Type B pancreatic cell (in vitro differentiated cells): ENCODE results near the gene ENTREP1. TPM values are rescaled to one million over a fixed set of nuclear protein-coding genes. Genes with fewer than 3 reads are reported as not detected.

Source experiments
- DNase-seq: peaks from one replicate; pipeline ENCODE4 v3.0.0; 2021; ENCODE audit warnings: mixed read lengths; ENCODE audit not compliant: unreplicated experiment; ENCODE audit errors: extremely low spot score
- H3K27ac Mint-ChIP-seq: 2 replicates; pipeline ENCODE4 v1.8.0; 2021; ENCODE audit warnings: mild to moderate bottlenecking, mixed read lengths
- H3K27me3 Mint-ChIP-seq: 2 replicates; pipeline ENCODE4 v1.8.0; 2021; ENCODE audit warnings: mixed read lengths
- H3K36me3 Mint-ChIP-seq: 2 replicates; pipeline ENCODE4 v1.8.0; 2021; ENCODE audit warnings: mixed read lengths
- H3K4me1 Mint-ChIP-seq: one replicate; pipeline ENCODE4 v1.8.0; 2021; ENCODE audit warnings: mixed read lengths; ENCODE audit not compliant: unreplicated experiment
- H3K4me3 Mint-ChIP-seq: 2 replicates; pipeline ENCODE4 v1.8.0; 2021; ENCODE audit warnings: mild to moderate bottlenecking, mixed read lengths
- H3K9me3 Mint-ChIP-seq: 2 replicates; pipeline ENCODE4 v1.8.0; 2021; ENCODE audit warnings: mixed read lengths
- long read RNA-seq: library from polyadenylated mRNA; unstranded; transcript quantifications from one replicate; pipeline ENCODE4 v2.0.0, GENCODE V29; 2020
- total RNA-seq: library from RNA; stranded (reverse); gene quantifications from 2 replicates; pipeline ENCODE4 v1.2.1, GENCODE V29; 2021; ENCODE audit warnings: low replicate concordance
- TF ChIP-seq, protein P1 (sequence below): fragments of 200-600 bp; sonication (generic); conservative IDR thresholded peaks from 2 replicates; pipeline ENCODE4 v1.5.0; 2021; ENCODE audit warnings: antibody characterized with exemption, mild to moderate bottlenecking

Gene ENTREP1, protein sequence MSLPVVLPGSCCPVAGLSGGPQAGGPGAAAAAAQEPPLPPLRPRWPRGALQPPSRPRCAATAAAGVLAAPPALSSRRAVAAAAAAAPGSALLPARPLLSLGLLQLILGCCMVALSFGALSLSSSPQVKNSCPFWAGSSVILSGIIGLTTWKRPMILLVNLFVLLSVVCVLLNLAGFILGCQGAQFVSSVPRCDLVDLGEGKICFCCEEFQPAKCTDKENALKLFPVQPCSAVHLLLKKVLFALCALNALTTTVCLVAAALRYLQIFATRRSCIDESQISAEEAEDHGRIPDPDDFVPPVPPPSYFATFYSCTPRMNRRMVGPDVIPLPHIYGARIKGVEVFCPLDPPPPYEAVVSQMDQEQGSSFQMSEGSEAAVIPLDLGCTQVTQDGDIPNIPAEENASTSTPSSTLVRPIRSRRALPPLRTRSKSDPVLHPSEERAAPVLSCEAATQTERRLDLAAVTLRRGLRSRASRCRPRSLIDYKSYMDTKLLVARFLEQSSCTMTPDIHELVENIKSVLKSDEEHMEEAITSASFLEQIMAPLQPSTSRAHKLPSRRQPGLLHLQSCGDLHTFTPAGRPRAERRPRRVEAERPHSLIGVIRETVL
- total RNA-seq = 3.0 and 4.1 TPM in 2 replicates
- long read RNA-seq, partial matches to known transcripts = 0 of 1 reads
- long read RNA-seq, other reads (novel, unspliced or antisense) = 1 of 1 reads

DNA sequence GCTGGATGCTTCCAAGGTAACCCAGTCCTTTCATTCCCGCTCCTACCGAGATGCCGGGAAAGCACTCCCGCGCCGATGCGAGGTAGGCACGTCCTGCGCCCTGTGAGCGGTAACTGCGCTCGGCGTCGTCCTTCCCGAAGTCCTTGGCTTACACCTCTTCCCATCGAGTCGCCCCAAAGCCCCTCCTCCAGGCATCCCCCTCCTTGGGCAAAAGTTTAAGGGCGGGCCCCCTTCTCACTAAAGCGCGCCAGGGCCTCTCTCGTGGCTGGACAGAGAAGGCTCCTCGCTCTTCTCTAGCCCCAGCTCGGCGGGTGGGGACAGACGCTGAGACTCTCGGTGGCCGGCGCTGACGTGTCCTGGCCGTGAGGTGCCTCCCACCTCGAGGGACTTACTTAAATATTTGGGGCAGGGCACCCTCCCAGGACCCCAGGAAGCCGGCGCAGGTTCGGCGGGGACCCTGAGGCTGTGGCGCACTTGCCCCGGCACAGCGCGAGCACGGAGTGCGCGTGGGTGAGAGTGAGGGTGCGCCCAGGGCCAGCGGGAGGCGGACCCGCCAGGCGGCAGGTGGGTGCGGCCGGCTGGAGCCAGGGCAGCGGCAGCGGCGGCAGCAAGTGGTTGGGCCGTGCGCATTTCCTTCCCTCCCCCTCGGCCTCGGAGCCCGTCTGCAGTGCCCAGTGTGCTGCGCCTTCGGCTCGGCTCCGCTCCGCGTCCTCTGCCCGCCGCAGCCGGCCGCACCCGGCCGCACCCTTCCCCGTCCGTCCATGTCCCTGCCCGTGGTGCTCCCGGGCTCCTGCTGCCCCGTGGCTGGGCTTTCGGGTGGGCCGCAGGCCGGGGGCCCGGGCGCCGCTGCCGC lies at the start of gene ENTREP1:
Gene ENTREP1, plus strand, starts transcription at position 667 of the 853 bp plus-strand sequence. Its CDS starts 95 bp downstream, at position 762.
- TF ChIP-seq, protein P1, sequence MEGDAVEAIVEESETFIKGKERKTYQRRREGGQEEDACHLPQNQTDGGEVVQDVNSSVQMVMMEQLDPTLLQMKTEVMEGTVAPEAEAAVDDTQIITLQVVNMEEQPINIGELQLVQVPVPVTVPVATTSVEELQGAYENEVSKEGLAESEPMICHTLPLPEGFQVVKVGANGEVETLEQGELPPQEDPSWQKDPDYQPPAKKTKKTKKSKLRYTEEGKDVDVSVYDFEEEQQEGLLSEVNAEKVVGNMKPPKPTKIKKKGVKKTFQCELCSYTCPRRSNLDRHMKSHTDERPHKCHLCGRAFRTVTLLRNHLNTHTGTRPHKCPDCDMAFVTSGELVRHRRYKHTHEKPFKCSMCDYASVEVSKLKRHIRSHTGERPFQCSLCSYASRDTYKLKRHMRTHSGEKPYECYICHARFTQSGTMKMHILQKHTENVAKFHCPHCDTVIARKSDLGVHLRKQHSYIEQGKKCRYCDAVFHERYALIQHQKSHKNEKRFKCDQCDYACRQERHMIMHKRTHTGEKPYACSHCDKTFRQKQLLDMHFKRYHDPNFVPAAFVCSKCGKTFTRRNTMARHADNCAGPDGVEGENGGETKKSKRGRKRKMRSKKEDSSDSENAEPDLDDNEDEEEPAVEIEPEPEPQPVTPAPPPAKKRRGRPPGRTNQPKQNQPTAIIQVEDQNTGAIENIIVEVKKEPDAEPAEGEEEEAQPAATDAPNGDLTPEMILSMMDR = no peak
- peak within 1 kb of the TSS; percentile 29 for H3K27ac Mint-ChIP-seq
- no peak for DNase-seq
- peaks cover 6% of the 10 kb centered on the region for H3K4me1 Mint-ChIP-seq
- no peaks in the 10 kb centered on the region for H3K9me3 Mint-ChIP-seq
- peak within 1 kb of the TSS; percentile 84 for H3K4me3 Mint-ChIP-seq
- peaks cover 84% of the 10 kb centered on the region for H3K27me3 Mint-ChIP-seq
- H3K36me3 Mint-ChIP-seq = no peaks in the 10 kb centered on the region

DNA sequence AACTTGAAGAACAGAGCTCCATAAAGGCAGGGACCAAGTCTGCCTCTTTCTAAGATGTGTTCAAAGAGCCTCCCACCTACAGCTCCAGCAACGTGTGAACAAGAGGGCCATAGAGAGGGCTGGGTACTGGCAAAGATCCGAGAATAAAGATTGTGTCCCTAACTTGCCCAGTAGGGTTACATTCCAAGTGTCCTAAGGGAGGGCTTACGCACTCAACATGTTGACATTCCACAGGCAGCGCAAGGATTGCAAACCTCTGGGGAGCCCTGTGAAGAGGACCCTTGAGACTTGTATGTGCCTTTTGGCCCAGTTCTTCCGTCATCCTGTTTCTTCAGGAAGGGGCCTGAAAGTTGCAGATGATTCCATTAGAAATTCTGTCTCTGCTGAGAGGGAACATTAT lies 48.2 kb upstream of the ENTREP1 start:
- Mint-ChIP-seq H3K9me3 (peaks cover 12% of the 10 kb centered on the region), H3K4me1 (no peaks in the 10 kb centered on the region), H3K36me3 (no peaks in the 10 kb centered on the region), H3K27me3 (peaks cover 15% of the 10 kb centered on the region), H3K4me3 (no peak overlapping the region), H3K27ac (no peak overlapping the region)
- TF ChIP-seq, protein P1 = no peak
- no peak for DNase-seq

DNA sequence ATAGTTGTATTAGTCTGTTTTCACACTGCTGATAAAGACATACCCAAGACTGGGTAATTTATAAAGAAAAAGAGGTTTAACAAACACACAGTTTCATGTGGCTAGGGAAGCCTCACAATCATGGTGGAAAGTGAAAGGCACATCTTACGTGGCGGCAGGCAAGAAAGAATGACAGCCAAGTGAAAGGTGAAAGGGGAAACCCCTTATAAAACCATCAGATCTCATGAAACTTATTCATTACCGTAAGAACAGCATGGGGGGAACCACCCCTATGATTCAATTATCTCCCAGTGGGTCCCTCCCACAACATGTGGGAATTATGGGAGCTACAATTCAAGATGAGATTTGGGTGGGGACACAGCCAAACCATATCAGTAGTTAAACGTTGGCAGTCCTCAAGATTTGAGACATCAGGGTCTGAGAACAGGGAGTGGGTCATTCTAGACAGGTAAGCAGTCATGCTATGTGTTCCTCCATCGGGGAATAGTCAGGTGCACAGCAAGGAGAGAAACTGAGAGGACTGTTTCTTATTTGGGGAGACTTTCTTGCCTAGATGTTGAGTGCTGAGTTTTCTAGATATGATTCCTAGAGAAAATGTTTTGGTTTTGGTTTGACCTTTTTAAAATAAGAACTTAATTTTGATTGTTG lies 45.8 kb upstream of the ENTREP1 start:
- no peak overlapping the region for H3K27ac Mint-ChIP-seq
- H3K27me3 Mint-ChIP-seq = peaks cover 13% of the 10 kb centered on the region
- no peaks in the 10 kb centered on the region for H3K36me3 Mint-ChIP-seq
- H3K4me3 Mint-ChIP-seq = no peak overlapping the region
- no peak for DNase-seq
- H3K9me3 Mint-ChIP-seq = peaks cover 7% of the 10 kb centered on the region
- H3K4me1 Mint-ChIP-seq = no peaks in the 10 kb centered on the region
- TF ChIP-seq, protein P1 = no peak

DNA sequence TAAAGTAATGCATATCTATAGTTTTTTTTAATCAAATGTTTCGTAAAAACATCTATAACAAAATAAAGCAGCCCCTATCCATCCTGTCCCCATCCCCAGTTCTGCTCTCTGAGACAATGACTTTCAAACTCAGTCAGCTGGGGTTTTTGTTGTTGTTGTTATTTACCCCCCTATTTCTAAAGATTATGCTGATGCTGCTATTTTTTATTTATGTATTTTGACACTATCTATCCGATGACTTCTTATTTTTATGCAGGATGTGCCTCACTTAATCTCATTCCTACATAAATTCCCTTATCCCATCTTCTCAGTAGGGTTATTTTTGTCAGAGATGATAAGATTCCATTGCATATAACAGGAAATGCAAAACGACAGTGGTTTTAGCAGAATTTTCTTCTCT lies 45.3 kb upstream of the ENTREP1 start:
- Mint-ChIP-seq H3K4me1 (no peaks in the 10 kb centered on the region), H3K9me3 (peaks cover 7% of the 10 kb centered on the region), H3K4me3 (no peak overlapping the region), H3K27ac (no peak overlapping the region), H3K27me3 (peaks cover 15% of the 10 kb centered on the region), H3K36me3 (no peaks in the 10 kb centered on the region)
- no peak for DNase-seq
- TF ChIP-seq, protein P1 = no peak

DNA sequence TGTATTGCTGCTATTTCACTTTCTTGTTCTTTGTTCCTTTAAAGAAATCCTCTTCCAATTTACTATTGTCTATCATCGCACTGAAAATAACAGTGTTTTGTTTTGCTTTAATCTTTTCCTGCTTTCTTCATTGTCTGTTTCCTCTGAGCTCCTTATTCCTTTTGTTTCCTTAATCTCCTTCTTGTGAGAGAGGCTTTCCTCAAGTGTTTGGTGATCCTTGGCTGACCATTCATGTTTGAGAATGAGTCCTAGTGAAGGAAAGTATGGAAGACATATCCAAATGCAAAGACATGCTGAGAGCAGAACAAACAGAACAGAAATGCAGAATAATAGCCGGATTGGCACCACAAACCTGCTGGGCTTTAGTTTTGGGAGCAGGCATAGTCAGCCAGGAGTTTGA lies 42.0 kb upstream of the ENTREP1 start:
- Mint-ChIP-seq H3K27ac (no peak overlapping the region), H3K36me3 (no peaks in the 10 kb centered on the region), H3K9me3 (no peaks in the 10 kb centered on the region), H3K27me3 (peaks cover 28% of the 10 kb centered on the region), H3K4me3 (no peak overlapping the region), H3K4me1 (no peaks in the 10 kb centered on the region)
- TF ChIP-seq, protein P1 = no peak
- DNase-seq = no peak
